NCI-H2227 treated with DMSO at 0.1 percent for 48 hours (cell line): ENCODE measurements around the gene SIK1.
"Not testable (repeated sequence)": the region's sequence is repeated elsewhere in the genome, so short reads cannot be mapped to it uniquely, and the experiment has no call there.

ENCODE experiments used
- DNase-seq: peaks from one replicate; lab custom pipeline; 2025; lab: John Stamatoyannopoulos, UW

The SIK1 gene

DNA sequence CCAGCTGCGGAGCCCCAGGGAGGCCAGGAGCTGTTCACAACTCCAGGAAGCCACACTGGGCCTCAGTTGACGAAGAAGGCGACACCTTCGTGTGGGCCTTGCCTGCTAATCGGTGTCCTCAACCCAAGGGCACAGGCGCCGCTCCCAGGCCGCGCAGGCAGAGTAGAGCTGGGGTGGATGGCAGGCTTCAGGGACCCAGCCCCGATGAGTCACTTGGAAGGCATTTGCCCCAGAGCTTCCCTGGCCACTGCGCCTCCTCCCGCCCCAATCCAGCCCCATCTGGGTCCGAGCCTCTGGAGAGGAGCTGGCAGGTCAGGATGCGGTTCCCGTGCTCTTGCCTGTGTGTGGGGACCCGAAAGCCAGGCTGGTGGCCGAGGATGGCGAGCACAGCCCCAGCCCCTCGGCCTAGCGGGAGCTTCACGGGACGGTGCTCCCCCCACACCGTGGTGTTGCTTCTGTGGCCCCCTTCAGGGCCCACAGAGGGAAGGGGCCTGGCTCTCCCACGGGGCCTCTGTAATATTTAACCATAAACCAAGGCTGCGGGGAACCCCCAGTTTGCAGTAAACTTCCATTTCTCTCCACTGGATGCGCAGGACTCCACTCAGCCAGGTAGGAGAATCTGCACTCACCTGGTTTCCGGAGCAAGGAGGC, 30.0 kb downstream of the SIK1 start:
- DNase-seq, result not testable (repeated sequence)

DNA sequence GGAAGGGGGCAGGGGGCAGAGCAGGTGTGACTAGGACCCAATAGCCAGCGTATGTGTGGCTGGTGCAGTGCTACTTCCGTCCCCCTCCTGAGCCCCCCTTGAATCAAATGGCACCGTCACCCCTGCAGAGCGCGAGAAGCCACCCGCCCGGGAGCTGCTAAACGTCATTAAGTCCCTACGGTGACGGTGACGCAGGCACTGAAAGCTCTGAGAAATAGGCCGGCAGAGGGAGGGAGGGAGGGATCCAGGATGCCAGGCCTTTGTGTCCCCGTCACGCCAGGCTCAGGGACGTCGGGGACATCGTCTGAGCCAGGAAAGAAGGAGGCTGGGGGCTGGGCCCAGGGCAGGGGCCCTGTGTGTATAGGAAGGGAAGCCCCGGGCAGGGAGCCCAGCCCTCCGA, 43.6 kb downstream of the SIK1 start:
- DNase-seq, result not testable (repeated sequence)

DNA sequence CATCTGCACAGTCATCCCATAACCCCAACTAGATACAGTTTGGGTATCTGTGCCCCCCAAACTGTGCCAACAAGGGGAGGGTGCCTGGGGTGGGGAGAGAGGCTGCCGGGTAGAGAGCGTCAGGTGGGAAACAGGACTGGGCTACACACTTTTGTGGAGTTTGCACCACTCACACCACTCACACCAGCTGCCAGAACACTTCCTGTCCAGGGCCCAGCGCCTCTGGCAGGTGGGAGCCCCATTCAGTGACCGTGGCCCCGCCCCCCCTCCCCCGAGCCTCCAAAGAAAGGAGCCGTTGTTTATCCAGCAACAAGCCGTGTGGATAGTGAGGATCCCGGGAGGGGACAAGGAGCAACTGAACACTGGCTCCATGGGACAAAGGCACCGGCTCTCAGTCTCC, 44.0 kb downstream of the SIK1 start:
- not testable (repeated sequence) for DNase-seq

DNA sequence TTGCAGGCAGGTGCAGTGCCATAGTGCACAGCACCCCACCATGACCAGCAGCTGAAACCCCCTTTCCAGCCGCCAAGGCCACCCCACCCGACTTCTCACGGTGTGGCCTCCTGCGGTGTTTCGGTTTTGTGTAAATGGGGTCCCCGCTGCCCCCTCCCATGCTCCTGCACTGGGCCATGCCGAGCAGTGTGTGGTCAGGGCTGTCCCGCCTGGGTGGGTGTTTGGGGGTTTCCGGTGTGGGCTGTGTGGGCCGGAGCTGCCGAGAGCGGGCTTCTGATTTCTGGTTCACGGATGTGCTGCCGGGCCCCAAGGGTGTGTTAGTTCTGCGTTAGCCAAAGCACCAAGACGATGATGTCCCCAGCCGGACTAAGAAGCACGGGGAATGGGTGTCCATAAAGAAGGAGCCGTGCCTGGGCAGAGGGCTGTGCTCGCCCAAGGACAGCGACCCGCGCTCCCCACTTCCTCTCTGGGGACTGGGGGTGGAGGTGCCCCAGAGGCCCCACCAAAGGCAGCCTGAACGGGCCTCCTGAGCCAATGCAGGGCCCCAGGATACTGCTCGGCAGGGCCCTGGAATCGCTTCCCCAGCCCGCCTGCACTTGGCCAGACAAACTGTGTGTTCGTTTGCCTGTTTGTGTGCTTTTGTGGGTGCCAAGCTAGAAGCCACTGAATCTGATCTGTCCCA, 45.9 kb downstream of the SIK1 start:
- DNase-seq, result not testable (repeated sequence)

DNA sequence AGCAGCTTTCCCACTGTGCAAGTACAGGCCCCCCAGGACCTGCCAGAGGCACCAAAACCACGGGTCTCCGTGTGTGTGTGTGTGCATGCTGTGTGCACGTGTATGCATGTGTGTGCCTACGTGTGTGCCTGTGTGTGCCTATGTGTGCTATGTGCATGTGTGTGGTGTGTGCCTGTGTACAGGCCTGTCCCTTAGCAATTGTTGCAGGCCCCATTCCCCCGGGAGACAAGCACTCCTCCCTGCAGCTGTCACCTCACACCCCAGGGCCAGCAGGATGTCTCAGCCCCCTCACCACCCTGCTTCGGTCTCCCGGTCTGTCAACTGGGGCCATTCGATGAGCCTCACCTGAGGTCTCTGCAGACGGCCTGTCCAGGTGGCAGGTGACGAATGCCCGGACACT, 46.6 kb downstream of the SIK1 start:
- not testable (repeated sequence) for DNase-seq

DNA sequence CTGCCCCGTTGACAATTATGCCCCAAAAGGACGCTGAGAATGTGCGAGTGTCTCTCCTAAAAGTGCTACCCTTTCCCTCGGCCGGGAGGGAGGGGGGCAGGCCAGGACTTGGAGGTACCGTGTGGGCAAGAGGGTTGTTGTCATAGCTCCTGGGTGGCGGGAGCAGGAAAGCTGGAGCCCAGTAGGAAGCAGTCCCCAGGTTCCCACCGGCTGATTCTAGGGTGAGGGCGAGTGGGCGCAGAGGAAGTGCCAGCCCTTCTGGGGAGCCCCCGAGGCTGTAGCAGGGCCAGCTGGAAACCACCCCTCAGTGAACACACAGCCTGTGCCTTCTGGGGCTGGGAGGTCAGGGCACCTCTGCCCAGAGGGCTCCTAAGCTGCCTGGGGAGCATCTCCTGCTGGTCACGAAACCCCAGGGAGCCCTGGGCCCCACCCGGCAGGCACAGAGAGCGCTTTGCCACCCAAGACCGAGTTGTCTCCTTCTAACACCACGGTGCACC, 47.3 kb downstream of the SIK1 start:
- DNase-seq, result not testable (repeated sequence)

DNA sequence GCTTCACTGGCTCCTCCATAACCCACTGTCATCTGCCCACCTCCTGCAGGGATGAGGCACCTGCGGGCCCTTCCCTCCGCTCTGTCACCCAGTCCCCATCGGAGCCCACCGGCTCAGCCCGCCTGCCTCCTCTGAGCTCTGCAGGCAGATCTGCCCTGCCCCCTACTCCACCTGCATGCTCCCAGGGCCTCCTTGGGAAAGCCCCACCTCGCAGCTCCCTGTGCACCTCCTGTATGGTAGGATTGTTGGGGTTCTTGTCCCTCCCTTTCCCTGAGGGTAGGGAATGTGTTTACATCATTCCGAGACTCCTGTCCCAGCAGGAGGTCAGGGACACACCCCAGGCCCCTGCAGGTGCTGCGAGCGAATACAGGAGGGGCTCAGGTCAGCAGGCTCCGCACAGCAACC, 50.5 kb downstream of the SIK1 start:
- DNase-seq, result no peak

DNA sequence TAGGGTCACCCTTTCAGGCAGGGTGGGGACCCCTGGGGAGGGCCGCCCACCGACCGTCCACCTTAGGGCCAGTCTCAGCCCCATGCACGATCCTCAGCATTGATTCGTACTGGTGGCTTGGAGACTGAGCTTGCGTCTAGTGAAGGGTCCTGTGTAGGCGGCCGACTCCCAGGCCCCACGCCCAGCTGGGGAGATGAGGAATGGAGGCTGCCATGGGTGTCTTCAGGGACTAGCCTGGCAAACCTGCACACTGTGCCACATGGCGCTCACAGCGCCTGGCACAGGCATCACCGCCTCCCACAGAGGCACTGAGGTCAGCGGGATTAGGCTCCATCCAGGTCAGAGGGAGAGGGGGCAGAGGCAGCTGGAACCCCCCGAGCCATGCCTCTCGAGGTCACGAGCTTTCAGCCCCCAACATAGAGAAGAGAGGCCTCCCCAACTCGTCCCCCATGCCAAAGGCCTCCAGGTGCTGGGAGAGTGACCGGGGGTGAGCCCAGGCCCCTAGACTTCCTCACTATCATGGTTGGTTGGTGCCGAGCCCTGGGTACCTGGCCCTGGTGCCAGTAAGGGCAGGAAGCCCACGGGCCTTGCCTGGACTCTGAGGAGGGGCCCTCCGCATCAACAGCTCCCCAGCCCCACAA, 51.0 kb downstream of the SIK1 start:
- no peak for DNase-seq

DNA sequence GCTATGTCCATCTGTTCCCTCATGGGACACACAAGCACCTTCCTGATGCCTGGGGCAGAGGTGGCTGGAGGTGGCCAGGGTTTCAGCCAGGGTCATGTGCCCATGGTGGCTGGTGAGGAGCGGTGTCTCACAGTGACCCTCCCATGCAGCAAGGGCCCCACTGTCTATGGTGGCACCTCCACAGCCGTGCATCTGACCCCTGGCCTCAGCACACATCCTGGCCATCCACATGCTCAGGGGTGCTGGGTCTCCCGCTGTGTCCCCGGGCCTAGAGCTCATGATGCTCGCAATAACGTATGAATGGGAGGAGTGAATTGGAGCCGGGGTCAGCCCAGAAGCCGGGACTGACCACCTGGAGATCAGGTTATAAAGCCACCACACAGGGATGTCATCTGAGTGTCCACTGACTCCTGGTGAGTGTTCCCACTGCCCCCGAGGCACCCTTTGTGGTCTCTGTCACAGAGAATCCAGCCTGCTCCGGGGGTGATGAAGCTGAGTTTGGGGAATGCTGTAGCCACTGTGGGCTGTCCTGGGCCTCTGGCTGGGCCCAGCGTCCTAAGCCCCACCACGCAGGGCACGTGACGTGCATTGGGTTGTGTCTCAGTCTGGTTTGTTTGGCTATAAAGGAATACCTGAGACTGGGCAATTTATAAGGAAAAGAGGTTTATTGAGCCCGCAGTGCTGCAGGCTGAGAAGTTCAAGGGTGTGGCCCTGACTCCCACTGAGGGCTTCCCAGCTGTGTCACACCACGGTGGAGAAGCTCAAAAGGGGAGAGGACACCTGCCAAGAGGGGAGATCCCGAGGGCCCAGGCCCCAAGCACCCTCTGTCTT, 51.7 kb downstream of the SIK1 start:
- DNase-seq, result no peak

DNA sequence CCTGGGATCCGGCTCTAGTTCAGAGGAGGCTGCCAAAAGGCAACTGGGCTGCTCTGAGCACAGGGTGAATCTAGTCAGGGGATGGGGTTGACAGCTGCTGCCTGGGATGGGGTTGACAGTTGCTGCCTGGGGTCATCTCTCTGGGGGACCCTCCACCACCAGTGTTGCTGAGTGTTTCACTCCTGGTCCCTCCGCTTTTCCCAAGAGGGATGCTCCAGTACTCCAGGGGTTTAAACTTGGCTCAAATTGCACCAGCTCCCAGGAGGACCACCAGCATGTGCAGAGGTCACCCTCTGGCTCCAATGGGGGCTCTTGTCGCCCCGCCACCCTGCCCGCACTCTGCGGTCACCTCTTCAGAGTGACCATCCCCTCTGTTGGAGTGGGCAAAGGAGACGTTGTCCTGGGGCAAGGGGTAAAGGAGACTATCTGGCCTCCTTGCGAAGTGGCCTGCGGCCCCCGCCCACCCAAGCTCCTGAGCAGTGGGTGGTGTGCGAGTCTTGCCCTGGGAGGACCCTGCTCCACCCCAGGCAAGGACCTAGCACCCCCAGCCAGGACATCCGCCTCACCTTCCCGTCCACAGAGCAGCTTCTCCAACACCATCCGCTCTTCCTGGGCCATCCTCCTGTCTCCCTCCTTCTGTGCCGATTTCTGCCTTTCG, 52.6 kb downstream of the SIK1 start:
- DNase-seq, result no peak

DNA sequence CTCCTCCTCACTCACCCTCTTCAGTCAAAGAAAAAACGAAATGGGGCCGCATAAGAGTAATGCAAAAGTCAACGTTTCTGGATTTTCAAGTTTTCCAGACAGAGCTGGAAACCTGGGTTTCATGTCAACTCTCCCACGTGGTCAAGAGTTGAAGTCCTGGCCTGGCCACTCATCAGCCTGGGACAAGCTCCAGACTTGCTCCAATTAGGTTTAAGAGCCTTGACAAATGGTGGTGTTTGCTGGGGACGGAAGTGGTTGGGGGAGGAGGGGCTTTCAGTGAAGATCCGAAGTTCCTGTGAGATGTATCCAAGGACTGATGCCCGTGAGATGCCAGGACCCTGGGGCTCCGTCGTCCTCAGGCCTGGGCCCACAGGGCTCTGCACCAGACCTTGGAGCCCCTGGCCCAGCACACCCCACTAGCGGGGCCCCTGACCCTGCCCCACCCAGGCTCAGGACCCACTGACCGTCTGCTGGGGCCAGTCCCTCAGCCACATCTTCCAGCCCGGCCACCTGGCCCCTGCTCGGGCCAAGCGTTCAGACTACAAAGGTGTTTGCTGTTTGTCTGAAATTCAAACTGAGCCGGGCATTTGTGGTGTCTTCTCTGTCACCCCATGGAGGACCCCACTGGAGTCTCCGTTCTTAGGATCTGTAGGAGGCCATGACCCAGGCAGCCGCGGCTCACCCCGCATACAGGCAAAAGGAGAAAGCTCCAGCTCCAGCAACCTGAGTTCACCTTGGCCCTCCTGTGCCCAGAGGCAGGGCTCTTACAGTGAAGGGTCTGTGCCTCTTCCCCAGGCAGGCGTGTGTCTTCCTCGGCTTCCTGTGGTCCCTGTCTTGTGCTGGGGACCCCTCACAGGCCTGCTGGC, 53.3 kb downstream of the SIK1 start:
- no peak for DNase-seq

DNA sequence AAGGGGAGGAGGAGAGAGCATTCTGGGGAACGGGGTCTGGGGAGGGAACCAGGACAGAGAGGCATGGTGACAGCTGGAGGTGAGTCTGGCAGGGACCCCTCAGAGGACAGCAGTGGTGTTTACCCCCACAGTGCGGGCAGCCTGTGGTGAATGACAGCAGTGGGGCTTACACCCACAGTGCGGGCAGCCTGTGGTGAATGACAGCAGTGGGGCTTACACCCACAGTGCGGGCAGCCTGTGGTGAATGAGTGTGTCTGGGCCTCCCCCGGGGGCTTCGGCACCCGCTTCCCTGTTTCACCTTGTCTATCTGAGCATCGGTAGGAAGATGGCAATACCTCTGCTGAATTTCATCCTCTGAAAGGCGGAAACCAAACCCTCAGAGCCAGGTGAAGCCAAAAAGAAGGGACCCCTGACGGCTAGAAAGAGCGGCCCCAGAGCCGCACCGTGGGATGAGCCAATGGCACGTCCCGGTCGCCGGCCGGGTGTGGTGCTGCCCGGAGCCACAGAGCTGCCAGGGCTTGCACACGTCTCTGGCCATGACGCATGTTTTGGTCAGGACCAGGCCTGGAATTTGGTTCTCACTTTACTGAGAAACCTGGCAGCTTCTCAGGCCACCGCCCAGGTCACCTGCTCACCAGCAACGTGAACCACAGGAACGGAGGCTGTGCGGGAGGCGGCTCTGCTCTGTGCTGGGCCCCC, 54.1 kb downstream of the SIK1 start:
- DNase-seq, result no peak

DNA sequence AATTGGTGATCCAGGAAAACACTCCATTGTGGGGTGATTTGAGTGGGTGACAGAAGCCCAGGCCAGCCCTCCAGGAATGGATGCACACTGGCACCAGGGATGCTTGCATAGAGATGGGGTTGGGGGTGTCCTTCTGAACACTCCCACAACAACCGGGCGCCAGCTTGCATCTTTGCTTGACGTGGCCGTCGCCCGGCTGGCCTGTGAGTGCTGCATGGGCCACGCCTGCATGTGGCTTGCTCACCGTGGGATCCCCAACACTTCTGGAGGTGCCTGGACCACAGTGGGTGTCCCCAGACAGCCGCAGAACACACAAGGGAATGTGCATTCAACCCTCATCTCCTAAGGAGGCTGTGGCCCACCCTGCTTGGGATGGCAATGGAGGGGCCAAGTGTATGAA, 55.1 kb downstream of the SIK1 start:
- DNase-seq, result no peak

DNA sequence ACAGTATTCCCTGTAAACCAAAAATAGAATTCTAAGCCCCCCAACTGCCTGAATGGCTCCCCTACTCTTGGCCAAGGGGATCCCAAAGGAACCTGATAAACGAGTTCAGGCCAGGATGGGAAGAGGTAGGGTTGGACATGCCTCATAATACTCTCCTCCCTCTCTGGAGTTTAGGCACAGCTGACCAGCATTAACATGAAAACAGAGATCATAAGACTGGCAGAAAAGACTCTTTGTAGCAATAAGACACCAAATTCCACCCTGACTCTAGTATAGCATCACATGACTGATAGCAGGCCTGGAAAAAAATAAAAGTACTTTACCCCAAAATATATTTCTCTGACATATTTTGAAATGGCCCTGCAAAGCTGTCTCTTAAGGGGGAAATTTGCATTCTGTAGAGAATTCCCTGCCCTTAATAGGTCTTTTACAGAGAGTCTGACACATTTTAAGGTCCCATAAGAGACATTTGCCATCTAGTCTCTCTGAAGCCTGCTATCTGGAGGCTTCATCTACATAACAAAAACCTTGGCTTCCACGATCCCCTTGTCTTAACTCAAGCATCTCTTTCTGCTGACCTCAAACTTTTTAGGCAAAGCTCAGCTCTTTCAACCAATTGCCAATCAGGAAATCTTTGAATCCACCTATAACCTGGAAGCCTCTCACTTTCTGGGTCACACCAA, 55.9 kb downstream of the SIK1 start:
- no peak for DNase-seq

DNA sequence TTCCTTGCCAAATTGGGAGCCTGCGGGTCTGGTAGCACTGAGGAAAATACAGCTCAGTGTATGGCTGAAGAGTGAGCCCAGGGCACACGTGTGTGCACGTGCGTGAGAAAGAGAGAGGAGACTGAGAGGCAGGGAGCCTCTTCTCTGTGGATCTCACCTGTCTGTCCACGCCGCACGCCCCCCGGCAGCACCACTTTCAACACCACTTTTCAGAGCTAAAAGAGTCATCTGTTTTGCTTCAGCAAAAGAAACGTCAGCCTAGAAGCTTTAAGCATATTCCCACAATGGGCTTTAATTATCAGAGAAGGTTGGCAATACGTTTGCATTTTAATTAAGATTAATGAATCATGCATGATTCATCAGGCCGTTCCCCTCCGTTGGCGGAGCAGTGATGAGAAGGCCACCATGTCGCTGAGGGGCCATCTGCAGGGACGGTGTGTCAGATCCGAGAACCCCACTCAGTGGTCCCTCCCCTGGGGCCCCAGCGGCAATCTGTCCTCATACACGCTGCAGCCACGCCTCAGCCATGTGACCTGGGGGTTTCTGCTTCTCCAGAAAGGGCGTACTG, 56.8 kb downstream of the SIK1 start:
- DNase-seq, result no peak

DNA sequence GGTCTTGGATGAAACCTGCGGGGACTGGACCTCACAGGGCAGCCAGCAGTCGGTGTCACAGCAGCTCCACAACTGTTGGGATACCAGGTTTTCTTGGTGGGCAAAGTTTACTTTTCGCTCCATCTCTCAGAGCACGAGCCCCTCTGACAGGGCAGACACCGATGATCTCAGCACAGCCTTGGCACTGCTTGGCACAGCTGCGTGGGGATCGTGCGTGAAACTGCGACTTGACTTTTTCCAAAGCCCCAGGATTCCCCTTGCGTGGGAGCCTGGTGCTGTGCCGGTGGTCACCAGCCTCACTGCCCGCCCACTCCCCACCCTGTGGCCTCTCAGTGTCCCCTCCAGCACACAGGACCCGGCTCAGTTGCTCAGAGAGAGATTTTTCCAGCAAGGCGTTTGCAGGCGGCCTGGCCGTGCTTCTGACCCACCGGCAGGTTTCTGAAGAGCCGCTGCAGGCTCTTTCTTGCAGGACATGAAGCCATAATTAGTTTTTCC, 57.3 kb downstream of the SIK1 start:
- DNase-seq, result no peak

DNA sequence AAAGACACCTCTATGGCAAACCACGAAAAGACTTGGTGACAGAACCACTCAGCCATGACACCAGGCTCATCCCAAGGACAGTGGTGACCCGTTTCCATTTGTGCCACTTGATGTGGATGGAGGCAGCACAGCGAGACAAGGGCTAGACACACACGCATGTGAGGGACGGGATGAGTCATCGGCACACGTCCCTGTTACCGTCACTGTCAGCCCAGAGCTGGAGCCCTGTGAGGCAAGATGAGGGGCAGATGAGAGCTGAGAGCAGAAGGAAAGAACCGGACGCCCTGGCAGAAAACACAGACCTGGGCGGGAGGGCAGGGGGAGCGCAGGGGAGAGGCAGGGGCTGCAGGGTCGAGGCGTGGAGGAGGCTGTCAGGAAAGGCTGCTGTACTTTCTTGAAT, 57.8 kb downstream of the SIK1 start:
- DNase-seq, result no peak

DNA sequence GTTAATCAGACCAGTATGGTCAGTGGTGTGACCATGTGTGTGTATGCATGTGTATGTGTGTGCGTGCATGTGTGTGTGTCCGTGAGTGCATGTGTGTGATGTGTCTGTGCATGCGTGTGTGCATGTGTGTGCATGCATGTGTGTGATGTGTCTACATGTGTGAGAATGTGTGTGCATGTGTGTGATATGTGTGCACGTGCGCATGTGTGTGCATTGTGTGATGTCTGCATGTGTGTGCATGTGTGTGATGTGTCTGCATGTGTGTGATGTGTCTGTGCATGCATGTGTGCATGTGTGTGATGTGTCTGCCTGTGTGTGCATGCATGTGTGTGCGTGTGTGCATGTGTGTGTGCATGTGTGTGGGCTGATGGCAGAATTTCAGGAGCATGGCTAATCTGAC, 58.2 kb downstream of the SIK1 start:
- no peak for DNase-seq

DNA sequence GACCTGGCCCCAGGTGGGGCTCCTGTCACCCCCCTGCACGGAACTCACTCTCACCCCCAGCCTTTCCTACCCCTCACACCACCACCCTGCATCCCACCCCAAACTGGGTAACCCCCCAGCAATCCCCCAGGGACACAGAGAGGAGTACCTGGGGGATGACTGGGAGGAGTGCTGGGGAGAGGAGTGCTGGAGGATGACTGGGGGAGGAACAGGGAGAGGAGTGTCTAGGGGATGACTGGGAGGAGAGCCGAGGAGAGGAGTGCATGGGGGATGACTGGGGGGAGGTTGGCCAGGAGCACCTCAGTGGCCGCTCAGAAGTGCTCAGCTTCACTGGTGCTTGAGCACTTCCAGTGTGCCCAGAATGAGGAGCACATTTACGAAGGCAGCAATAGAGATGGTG, 59.1 kb downstream of the SIK1 start:
- no peak for DNase-seq
